ENCODE results near the gene CNIH4.

GRCh38 chr1:224427346-224427745 is 70.7 kb downstream of the CNIH4 start:
- TF ChIP-seq POLR2A (IDR thresholded peaks at IDR 0.05; ENCODE audit: low read length) (no peak), GATA1 (IDR thresholded peaks at IDR 0.05; ENCODE audit: low read depth, low read length) (no peak)

Data from erythroblast (primary cell).